CD4-positive, alpha-beta T cell treated with Interferon alpha-2 for 1 hour (primary cell): ENCODE results near the gene CAPN11.
"Not testable (repeated sequence)": the region's sequence is repeated elsewhere in the genome, so short reads cannot be mapped to it uniquely, and the experiment has no call there.

Experiments used
- DNase-seq, 2 donors: peaks; one replicate each; pipeline ENCODE4 v3.0.0-alpha.2; 2020 to 2022

The CAPN11 gene

GRCh38 chr6:44157152-44157521, 1.5 kb upstream of the CAPN11 start:
- DNase-seq: no peak

DNA sequence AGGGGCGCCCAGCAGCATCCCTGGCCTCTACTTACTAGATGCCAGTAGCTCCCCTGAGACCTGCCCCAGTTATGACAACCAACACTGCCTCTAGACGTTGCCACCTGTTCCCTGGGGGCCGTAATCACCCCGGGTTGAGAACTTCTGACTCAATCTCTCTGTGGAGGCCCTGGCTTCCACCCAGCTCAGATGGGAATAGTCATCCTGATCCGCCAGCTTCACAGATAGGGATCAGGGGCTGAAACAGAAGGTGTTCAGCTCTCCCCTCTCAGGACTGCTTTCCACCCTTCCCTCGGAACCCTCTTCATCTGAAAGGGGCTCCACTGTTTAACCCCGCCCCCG, 3.3 kb downstream of the CAPN11 start:
- DNase-seq: no peak

DNA sequence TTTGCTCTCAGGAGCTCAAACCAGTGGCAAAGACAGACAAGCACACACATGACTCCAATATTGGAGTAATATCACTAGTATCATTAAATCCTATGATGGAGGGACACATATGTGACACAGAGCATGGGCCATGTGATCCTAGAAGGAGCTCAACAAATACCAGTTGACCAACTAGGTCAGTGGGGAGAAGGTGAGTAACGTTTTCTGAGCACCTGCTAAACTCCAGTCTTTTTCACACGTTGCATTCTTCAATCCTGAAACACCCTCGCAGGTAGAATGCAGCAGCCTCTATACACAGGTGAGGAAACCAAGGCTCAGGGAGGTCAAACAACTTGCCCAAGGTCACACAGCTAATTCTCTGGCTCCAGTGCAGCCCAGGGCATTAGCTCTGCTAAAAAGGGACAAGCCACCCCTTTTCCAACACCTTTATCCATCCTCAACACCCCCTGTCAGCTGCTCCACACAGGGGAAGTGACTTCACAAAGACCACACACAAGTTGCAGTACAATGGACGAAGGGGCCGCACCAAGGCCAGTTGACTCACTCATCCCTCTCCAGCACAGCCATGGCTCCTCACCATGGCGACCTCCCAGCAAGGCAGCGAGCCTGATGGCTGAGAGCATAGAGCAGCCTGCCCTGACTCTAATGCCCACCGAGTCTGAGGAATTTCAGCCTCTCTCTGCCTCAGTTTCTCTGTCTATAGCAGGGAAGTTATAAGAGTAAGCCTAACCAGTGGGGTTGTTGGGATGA, 4.4 kb downstream of the CAPN11 start:
- DNase-seq: no peak

GRCh38 chr6:44166116-44166515, 7.5 kb downstream of the CAPN11 start:
- no peak for DNase-seq

GRCh38 chr6:44166591-44167184, 8.1 kb downstream of the CAPN11 start:
- DNase-seq: no peak

DNA sequence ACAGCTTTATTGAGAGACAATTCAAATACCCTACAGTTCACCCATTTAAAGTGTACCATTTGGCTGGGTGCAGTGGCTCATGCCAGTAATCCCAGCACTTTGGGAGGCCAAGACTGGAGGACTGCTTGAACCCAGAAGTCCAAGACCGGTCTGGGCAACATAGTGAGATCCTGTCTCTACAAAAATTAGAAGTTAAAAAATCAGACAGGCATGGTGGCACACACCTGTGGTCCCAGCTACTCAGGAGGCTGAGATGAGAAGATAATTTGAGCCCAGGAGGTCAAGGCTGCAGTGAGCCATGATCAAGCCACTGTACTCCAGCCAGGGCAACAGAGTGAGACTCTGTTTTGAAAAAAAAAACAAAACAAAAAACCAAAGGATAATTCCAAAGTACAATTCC, 8.9 kb downstream of the CAPN11 start:
- no peak for DNase-seq

DNA sequence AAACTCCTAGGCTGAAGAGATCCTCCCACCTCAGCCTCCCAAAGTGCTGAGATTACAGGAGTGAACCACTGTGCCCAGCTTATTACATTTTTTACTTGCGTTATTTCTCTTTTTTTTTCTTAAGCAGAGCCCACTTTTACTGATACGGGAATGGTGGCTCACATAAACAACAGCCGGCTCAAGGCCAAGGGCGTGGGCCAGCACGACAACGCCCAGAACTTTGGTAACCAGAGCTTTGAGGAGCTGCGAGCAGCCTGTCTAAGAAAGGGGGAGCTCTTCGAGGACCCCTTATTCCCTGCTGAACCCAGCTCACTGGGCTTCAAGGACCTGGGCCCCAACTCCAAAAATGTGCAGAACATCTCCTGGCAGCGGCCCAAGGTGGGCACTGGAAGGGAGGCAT, 10.5 kb downstream of the CAPN11 start:
- DNase-seq: no peak

- no peak for DNase-seq
Observed at GRCh38 chr6:44169886-44170570, 11.4 kb downstream of the CAPN11 start.

DNA sequence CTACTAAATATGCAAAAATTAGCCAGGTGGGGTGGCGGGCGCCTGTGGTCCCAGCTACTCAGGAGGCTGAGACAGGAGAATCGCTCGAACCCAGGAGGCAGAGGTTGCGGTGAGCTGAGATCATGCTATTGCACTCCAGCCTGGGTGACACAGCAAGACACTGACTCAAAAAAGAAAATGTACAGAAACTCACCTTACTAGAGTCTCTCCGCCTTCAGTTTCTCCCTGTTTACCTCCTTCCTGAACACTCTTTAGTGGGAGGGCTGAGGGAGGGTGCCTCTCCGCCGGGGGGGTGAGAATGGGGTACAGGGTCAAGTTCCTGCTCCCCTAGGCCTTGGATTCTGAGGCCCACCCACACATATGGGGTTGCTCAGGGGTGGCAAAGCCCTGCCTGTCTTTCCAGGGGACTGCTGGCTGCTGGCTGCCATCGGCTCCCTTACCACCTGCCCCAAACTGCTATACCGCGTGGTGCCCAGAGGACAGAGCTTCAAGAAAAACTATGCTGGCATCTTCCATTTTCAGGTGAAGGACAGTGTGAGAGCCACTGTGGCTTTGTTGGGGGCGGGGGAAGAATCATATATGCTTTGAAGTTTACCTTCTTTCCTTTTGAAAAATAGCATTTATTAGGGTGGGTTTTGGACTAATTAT, 13.4 kb downstream of the CAPN11 start:
- DNase-seq: no peak

GRCh38 chr6:44172731-44173500, 14.3 kb downstream of the CAPN11 start:
- DNase-seq: peak; percentile 74 to 80

- DNase-seq: no peak
Observed at GRCh38 chr6:44176130-44176761, 17.6 kb downstream of the CAPN11 start.

- peak; percentile 24 to 35 for DNase-seq
Observed at GRCh38 chr6:44176762-44177509, 18.3 kb downstream of the CAPN11 start.

DNA sequence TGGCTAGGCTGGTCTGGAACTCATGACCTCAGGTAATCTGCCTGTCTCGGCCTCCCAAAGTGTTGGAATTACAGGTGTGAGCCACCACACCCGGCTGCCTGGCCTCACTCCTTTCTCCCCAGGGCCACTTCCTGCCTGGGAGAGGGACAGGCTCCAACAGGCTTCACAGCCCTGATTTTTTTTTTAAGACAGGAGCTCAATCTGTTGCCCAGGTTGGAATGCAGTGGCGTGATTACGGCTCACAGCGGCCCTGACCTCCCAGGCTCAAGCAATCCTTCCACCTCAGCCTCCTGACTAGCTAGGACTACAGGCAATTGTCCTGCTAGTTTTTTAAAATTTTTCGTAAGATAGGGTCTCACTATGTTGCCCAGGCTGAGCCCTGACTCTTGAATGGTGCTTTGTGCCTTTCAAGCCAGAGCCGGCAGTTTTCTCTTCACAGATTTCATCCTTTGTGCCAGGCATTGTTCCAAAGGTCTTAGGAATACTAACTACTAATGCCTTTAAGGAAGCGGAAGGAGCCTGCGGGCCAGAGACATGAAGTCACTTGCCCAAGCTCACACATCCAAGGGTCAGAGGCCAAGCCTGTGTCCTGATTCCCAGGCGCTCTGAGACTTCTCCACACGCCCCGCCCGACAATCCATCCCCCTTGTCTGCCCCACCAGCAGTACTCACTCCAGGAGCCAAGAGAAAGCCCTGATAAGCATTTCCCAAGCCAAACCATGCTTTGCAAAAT, 19.2 kb downstream of the CAPN11 start:
- DNase-seq: no peak

DNA sequence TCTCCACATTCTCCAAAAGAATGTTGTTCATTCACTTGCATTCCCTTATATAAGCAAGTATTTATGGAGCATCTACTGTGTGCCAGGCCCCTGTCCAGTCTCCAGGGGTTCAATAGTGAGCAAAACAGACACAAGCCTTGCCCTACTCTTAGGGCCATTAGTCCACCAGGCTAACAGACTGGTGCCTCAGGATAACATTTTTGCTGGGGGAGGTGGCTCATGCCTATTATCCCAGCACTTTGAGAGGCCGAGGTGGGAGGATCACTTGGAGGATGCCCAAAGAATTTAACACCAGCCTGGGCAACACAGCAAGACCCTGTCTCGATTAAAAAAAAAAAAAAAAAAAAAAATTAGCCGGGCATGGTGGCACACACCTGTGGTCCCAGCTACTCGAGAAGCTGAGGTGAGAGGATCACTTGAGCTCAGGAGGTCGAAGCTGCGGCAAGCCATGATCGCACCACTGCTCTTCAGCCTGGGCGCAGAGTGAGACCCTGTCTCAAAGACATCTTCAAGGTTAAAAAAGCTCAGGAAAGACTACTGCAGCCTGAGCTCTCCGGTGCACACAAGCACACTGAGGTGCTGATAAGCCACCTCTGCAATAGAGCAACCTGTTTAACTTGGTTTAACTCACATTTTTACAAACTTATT, 19.9 kb downstream of the CAPN11 start:
- DNase-seq: no peak

DNA sequence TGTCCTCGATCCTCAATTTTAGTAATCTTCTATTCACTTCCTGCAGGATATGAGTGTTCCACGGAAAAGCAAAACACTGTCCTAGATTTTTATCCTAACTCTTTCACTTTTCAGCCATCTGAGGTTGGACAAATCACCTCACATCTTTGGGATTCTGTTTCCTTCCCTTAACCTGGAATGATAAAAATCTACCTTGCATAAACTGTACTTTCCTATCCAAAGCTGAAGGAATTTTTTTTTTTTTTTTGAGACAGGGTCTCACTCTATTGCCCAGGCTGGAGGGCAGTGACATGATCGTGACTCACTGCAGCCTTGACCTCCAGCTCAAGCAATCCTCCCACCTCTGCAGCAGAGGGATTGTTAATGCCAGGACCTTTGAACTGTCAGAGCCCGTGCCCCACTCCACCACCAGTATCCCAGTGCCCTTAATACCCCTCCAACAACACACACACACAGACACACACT, 20.5 kb downstream of the CAPN11 start:
- DNase-seq: no peak

DNA sequence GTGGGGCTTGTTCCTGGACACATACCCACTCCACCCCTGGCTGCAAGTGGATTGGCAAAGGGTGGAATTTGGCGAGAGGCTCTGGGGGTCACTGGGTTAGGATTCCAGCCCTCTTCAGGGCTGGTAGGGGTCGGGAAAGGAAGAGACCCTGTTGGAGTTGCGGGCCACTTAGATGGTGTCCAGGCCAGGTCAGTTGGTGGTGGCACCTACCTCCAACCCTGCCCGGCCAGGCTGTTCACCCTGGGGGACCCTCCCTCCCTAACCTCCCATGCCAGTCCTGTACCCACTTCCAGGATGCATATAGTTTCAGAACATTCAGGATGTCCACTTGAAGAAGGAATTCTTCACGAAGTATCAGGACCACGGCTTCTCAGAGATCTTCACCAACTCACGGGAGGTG, 21.0 kb downstream of the CAPN11 start:
- DNase-seq: no peak

DNA sequence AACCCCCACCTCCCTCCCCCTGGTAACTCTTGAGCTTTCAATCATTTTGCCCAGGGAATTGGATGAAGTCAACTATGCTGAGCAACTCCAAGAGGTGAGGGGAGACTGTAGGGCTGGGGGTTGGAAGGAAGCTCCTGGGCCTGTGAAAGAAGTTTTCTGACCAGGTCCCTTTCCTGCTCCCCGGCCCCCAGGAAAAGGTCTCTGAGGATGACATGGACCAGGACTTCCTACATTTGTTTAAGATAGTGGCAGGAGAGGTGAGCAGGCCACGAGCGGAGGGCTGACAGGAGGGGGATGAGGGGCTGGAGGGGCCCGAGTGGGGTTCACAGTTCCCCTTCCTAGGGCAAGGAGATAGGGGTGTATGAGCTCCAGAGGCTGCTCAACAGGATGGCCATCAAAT, 21.8 kb downstream of the CAPN11 start:
- no peak for DNase-seq

DNA sequence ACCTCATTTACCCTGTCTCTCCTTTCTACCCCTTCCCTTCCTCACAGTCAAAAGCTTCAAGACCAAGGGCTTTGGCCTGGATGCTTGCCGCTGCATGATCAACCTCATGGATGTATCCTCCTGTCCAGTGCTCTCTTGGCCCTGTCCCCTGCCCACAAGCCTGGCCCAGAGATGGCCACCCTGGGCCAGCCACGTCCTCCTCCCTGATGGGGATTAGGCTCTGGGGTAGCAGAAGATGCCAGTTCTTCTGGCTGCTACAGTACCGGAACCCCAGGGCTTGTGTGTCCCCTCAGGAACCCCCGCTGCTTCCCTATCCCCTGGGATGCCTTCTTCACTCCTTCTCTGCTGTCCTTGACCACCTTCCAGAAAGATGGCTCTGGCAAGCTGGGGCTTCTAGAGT, 22.3 kb downstream of the CAPN11 start:
- DNase-seq: no peak

GRCh38 chr6:44181784-44182183, 23.2 kb downstream of the CAPN11 start:
- DNase-seq: not testable (repeated sequence)

GRCh38 chr6:44182911-44183390, 24.3 kb downstream of the CAPN11 start:
- DNase-seq: no peak
